C4-2B (cell line): ENCODE results near the gene ZNF354C.

Experiments used
- H3K27ac ChIP-seq: fragments of 450-650 bp; 2 replicates; pipeline ENCODE4 v1.5.1; 2017
- ZFX ChIP-seq: fragments of 450-650 bp; IDR thresholded peaks from 2 replicates; pipeline ENCODE4 v1.6.1; 2017
- TF ChIP-seq, protein P1 (sequence below): fragments of 450-650 bp; conservative IDR thresholded peaks from 2 replicates; pipeline ENCODE4 v1.5.1; 2017; ENCODE audit warnings: mild to moderate bottlenecking

Gene ZNF354C

GRCh38 chr5:179129607-179130071 lies 69.5 kb downstream of the ZNF354C start:
- TF ChIP-seq, protein P1, sequence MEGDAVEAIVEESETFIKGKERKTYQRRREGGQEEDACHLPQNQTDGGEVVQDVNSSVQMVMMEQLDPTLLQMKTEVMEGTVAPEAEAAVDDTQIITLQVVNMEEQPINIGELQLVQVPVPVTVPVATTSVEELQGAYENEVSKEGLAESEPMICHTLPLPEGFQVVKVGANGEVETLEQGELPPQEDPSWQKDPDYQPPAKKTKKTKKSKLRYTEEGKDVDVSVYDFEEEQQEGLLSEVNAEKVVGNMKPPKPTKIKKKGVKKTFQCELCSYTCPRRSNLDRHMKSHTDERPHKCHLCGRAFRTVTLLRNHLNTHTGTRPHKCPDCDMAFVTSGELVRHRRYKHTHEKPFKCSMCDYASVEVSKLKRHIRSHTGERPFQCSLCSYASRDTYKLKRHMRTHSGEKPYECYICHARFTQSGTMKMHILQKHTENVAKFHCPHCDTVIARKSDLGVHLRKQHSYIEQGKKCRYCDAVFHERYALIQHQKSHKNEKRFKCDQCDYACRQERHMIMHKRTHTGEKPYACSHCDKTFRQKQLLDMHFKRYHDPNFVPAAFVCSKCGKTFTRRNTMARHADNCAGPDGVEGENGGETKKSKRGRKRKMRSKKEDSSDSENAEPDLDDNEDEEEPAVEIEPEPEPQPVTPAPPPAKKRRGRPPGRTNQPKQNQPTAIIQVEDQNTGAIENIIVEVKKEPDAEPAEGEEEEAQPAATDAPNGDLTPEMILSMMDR = no peak
- no peak for TF ChIP-seq ZFX
- H3K27ac ChIP-seq = no peak overlapping the region

- H3K27ac ChIP-seq = no peak overlapping the region
- TF ChIP-seq ZFX = no peak
- TF ChIP-seq, protein P1 = no peak
Observed at GRCh38 chr5:179130101-179130681, 70.0 kb downstream of the ZNF354C start.

GRCh38 chr5:179131321-179131835 lies 71.2 kb downstream of the ZNF354C start:
- no peak overlapping the region for H3K27ac ChIP-seq
- TF ChIP-seq, protein P1 = no peak
- no peak for TF ChIP-seq ZFX

GRCh38 chr5:179131886-179132585 lies 71.9 kb downstream of the ZNF354C start:
- TF ChIP-seq ZFX = no peak
- TF ChIP-seq, protein P1 = no peak

DNA sequence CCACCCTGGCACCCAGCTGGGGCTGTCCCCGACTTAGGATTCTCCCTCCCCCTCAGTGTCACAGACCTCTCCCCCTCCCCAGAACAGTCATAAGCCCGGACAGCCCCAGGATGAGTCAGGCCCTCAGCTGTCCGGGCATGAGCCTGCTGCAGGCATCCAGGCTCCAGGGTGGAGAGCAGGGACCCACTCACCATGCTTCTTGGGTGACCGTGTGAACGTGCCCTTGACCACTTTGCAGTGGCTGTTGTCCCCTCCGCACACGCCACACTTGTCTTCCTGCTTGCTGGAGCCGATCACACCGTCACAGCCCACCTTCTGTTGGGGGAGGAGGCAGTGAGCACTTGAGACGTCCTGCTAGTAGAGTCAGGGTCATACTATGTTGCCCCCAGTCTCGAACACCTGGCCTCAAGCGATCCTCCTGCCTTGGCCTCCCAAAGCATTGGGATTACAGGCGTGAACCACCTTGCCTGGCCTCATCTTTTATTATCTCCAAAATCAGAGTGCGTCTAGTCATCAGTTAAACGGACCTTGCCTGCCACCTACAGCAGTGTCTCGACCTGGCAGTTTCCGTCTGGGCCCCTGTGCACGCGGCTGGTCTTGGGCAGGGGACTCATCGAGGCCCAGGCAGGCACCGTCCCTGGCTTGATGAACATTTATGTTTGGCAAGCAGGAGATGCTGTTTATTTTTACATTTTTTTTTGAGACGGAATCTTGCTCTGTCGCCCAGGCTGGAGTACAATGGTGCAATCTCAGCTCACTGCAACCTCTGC lies 72.6 kb downstream of the ZNF354C start:
- no peak overlapping the region for H3K27ac ChIP-seq
- TF ChIP-seq, protein P1 = no peak
- no peak for TF ChIP-seq ZFX

More at GRCh38 chr5:179131886-179132585, 71.9 kb downstream of the ZNF354C start:
- H3K27ac ChIP-seq = no peak overlapping the region
